Fibroblast of pulmonary artery (primary cell): ENCODE results near the gene OR5AL1.

Source experiments
- DNase-seq: peaks from one replicate; pipeline ENCODE4 v3.0.0-alpha.2; 2010; ENCODE audit warnings: low read depth
- H3K4me3 ChIP-seq: replicated peaks from 2 replicates; pipeline ENCODE4 v1.5.1; 2011; ENCODE audit warnings: low read depth, mild to moderate bottlenecking, control low read depth, low read length, moderate library complexity
- TF ChIP-seq, protein P1 (sequence below): IDR thresholded peaks from 2 replicates; pipeline ENCODE4 v1.5.1; 2011; ENCODE audit warnings: mild to moderate bottlenecking, control low read depth, low read length, inconsistent platforms; ENCODE audit errors: missing control alignments

OR5AL1 gene

GRCh38 chr11:56410801-56411200 is 1.7 kb upstream of the OR5AL1 start:
- DNase-seq: no peak
- no peak overlapping the region for H3K4me3 ChIP-seq
- TF ChIP-seq, protein P1, sequence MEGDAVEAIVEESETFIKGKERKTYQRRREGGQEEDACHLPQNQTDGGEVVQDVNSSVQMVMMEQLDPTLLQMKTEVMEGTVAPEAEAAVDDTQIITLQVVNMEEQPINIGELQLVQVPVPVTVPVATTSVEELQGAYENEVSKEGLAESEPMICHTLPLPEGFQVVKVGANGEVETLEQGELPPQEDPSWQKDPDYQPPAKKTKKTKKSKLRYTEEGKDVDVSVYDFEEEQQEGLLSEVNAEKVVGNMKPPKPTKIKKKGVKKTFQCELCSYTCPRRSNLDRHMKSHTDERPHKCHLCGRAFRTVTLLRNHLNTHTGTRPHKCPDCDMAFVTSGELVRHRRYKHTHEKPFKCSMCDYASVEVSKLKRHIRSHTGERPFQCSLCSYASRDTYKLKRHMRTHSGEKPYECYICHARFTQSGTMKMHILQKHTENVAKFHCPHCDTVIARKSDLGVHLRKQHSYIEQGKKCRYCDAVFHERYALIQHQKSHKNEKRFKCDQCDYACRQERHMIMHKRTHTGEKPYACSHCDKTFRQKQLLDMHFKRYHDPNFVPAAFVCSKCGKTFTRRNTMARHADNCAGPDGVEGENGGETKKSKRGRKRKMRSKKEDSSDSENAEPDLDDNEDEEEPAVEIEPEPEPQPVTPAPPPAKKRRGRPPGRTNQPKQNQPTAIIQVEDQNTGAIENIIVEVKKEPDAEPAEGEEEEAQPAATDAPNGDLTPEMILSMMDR: no peak

DNA sequence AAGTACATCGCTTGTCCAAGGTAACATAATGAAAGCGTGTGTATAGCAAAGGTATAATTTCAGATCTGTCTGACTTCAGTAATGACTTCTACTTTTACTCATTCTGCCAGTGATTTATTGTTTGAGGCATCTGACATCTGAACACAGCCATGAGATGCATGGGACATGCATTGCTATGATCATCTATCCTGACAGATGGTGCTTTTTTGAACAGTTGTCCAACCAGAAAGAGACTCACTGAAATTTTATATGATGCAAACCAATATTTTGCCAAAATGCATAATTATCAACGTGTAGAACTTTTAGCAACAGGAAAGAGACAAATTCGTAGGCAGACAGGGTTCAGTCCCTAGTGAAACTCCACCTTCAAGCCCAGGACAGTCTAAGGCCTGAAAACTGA is 41.0 kb downstream of the OR5AL1 start:
- TF ChIP-seq, protein P1: no peak
- no peak overlapping the region for H3K4me3 ChIP-seq
- DNase-seq: no peak

- DNase-seq: no peak
- TF ChIP-seq, protein P1: no peak
- no peak overlapping the region for H3K4me3 ChIP-seq
These were observed 44.6 kb downstream of the OR5AL1 start for GRCh38 chr11:56457076-56457475.
